Astrocyte (in vitro differentiated cells and primary cell): ENCODE data around the gene POLR1E. TPM values are rescaled to one million over a fixed set of nuclear protein-coding genes. Genes with fewer than 3 reads are reported as not detected.

Experiments
- DNase-seq: peaks from one replicate; pipeline ENCODE4 v3.0.0-alpha.2; 2010; ENCODE audit warnings: low read depth
- FAIRE-seq: peaks from 2 replicates; lab custom pipeline; 2011; peaks lifted over from hg19 to GRCh38; lab: Jason Lieb, UNC
- H2AFZ ChIP-seq: 2 replicates; pipeline ENCODE4 v1.6.0; 2012; ENCODE audit warnings: low read depth, low read length, inconsistent platforms
- H3K27ac ChIP-seq: 2 replicates; pipeline ENCODE4 v1.5.1; 2011; ENCODE audit warnings: low read depth, low read length, inconsistent platforms
- H3K27me3 ChIP-seq: 2 replicates; pipeline ENCODE4 v1.6.0; 2011; ENCODE audit warnings: low read length, inconsistent platforms; ENCODE audit not compliant: insufficient read depth
- H3K36me3 ChIP-seq: 2 replicates; pipeline ENCODE4 v1.5.1; 2011; ENCODE audit warnings: low read length, inconsistent platforms; ENCODE audit not compliant: insufficient read depth
- H3K4me1 ChIP-seq: 2 replicates; pipeline ENCODE4 v1.5.1; 2011; ENCODE audit warnings: low read length, inconsistent platforms; ENCODE audit not compliant: insufficient read depth
- H3K4me2 ChIP-seq: 2 replicates; pipeline ENCODE4 v1.6.0; 2012; ENCODE audit warnings: low read length, inconsistent platforms
- H3K4me3 ChIP-seq: 2 replicates; pipeline ENCODE4 v1.5.1; 2011; ENCODE audit warnings: low read depth, mild to moderate bottlenecking, low read length, inconsistent platforms; ENCODE audit not compliant: insufficient read depth
- H3K79me2 ChIP-seq: 2 replicates; pipeline ENCODE4 v1.6.0; 2012; ENCODE audit warnings: mild to moderate bottlenecking, low read length, inconsistent platforms; ENCODE audit not compliant: insufficient read depth
- H3K9ac ChIP-seq: 2 replicates; pipeline ENCODE4 v1.6.0; 2012; ENCODE audit warnings: mild to moderate bottlenecking, low read length, inconsistent platforms
- H3K9me3 ChIP-seq: 2 replicates; pipeline ENCODE4 v1.5.1; 2012; ENCODE audit warnings: low read depth, mild to moderate bottlenecking, low read length, inconsistent platforms; ENCODE audit not compliant: insufficient read depth
- H4K20me1 ChIP-seq: 2 replicates; pipeline ENCODE4 v1.6.0; 2012; ENCODE audit warnings: low read length, inconsistent platforms; ENCODE audit not compliant: insufficient read depth
- H3K27ac Mint-ChIP-seq: one replicate; pipeline ENCODE4 v1.8.0; 2021; ENCODE audit warnings: mild to moderate bottlenecking, mixed read lengths; ENCODE audit not compliant: unreplicated experiment
- H3K27me3 Mint-ChIP-seq: one replicate; pipeline ENCODE4 v1.8.0; 2021; ENCODE audit warnings: low read depth, mixed read lengths; ENCODE audit not compliant: unreplicated experiment
- H3K36me3 Mint-ChIP-seq: one replicate; pipeline ENCODE4 v1.8.0; 2021; ENCODE audit warnings: low read depth, mixed read lengths; ENCODE audit not compliant: unreplicated experiment
- H3K4me1 Mint-ChIP-seq: one replicate; pipeline ENCODE4 v1.8.0; 2021; ENCODE audit warnings: low read depth, mixed read lengths; ENCODE audit not compliant: unreplicated experiment
- H3K4me3 Mint-ChIP-seq: one replicate; pipeline ENCODE4 v1.8.0; 2021; ENCODE audit warnings: mild to moderate bottlenecking, moderate library complexity, mixed read lengths; ENCODE audit not compliant: unreplicated experiment
- H3K9me3 Mint-ChIP-seq: one replicate; pipeline ENCODE4 v1.8.0; 2021; ENCODE audit warnings: mild to moderate bottlenecking, mixed read lengths; ENCODE audit not compliant: unreplicated experiment
- CTCF ChIP-seq: IDR thresholded peaks from 2 replicates; pipeline ENCODE4 v1.5.1; 2011; ENCODE audit warnings: low read depth, mild to moderate bottlenecking, inconsistent platforms, low read length, moderate library complexity; ENCODE audit not compliant: insufficient read depth
- EZH2 ChIP-seq: IDR thresholded peaks from 2 replicates; pipeline ENCODE4 v1.6.1; 2012; ENCODE audit warnings: mild to moderate bottlenecking, low read length, inconsistent platforms; ENCODE audit not compliant: insufficient read depth
- total RNA-seq: library from RNA; stranded (reverse); gene quantifications from 2 replicates; pipeline ENCODE4 v1.2.1, GENCODE V29; 2021

POLR1E gene
- total RNA-seq, 1 donor from 2014 or later: 23.2 TPM

GRCh38 chr9:37514999-37515398 is 29.3 kb downstream of the POLR1E start:
- Histone ChIP-seq H3K27me3 (no peaks in the 10 kb centered on the region), H3K27ac (no peak overlapping the region), H4K20me1 (no peaks in the 10 kb centered on the region), H3K36me3 (no peaks in the 10 kb centered on the region), H3K9ac (no peak overlapping the region), H3K79me2 (no peaks in the 10 kb centered on the region), H2AFZ (no peak overlapping the region), H3K9me3 (no peaks in the 10 kb centered on the region), H3K4me3 (no peak overlapping the region), H3K4me1 (no peaks in the 10 kb centered on the region), H3K4me2 (no peak overlapping the region)
- peaks cover 17% of the 10 kb centered on the region for H3K36me3 Mint-ChIP-seq
- H3K4me3 Mint-ChIP-seq: no peak overlapping the region
- H3K4me1 Mint-ChIP-seq: no peaks in the 10 kb centered on the region
- DNase-seq (no peak), FAIRE-seq (no peak)
- H3K27ac Mint-ChIP-seq: no peak overlapping the region
- TF ChIP-seq EZH2: no peak
- no peak for TF ChIP-seq CTCF
- H3K27me3 Mint-ChIP-seq: no peaks in the 10 kb centered on the region
- H3K9me3 Mint-ChIP-seq: no peaks in the 10 kb centered on the region

GRCh38 chr9:37515620-37516258 is 30.0 kb downstream of the POLR1E start:
- H3K27ac Mint-ChIP-seq: no peak overlapping the region
- no peak for FAIRE-seq

More at GRCh38 chr9:37515620-37516258, 30.0 kb downstream of the POLR1E start:
- H3K79me2 ChIP-seq: no peaks in the 10 kb centered on the region
- Mint-ChIP-seq H3K36me3 (peaks cover 19% of the 10 kb centered on the region), H3K9me3 (no peaks in the 10 kb centered on the region), H3K4me1 (no peaks in the 10 kb centered on the region), H3K4me3 (no peak overlapping the region), H3K27me3 (no peaks in the 10 kb centered on the region)
- H3K9me3 ChIP-seq: no peaks in the 10 kb centered on the region
- H3K4me3 ChIP-seq: no peak overlapping the region
- no peak overlapping the region for H3K4me2 ChIP-seq
- H2AFZ ChIP-seq: no peak overlapping the region
- no peaks in the 10 kb centered on the region for H3K4me1 ChIP-seq
- no peak overlapping the region for H3K27ac ChIP-seq
- no peaks in the 10 kb centered on the region for H3K36me3 ChIP-seq
- no peaks in the 10 kb centered on the region for H3K27me3 ChIP-seq
- H3K9ac ChIP-seq: no peak overlapping the region
- DNase-seq: no peak
- TF ChIP-seq EZH2 (no peak), CTCF (no peak)
- no peaks in the 10 kb centered on the region for H4K20me1 ChIP-seq
